Hematopoietic multipotent progenitor cell treated with erythropoietin and hydrocortisone succinate and interleukin-3 and kit ligand, for 8 days (in vitro differentiated cells): ENCODE measurements around the gene CRACR2B.

Experiments used
- DNase-seq: peaks from one replicate; pipeline ENCODE4 v3.0.0-alpha.2; 2015

The CRACR2B gene

DNA sequence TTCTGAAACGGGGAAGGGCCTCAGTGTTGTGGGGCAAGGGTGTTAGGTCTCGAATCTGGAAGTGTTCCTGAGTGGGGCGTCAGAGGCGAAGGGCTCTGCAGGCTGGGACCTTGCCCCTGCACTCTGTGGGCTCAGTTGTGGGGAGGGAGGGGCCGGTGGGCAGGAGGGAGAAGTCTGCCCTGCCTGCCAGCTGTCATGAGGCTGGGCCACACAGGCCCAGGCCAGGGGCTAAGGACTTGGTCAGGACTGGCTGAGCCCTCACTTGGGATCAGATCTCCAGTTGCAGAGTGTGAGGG lies at the start of gene CRACR2B:
Gene CRACR2B, plus strand, starts transcription at position 23 of the 296 bp plus-strand sequence. CDS start 689 bp downstream, outside the sequence.
- DNase-seq = peak; percentile 1

DNA sequence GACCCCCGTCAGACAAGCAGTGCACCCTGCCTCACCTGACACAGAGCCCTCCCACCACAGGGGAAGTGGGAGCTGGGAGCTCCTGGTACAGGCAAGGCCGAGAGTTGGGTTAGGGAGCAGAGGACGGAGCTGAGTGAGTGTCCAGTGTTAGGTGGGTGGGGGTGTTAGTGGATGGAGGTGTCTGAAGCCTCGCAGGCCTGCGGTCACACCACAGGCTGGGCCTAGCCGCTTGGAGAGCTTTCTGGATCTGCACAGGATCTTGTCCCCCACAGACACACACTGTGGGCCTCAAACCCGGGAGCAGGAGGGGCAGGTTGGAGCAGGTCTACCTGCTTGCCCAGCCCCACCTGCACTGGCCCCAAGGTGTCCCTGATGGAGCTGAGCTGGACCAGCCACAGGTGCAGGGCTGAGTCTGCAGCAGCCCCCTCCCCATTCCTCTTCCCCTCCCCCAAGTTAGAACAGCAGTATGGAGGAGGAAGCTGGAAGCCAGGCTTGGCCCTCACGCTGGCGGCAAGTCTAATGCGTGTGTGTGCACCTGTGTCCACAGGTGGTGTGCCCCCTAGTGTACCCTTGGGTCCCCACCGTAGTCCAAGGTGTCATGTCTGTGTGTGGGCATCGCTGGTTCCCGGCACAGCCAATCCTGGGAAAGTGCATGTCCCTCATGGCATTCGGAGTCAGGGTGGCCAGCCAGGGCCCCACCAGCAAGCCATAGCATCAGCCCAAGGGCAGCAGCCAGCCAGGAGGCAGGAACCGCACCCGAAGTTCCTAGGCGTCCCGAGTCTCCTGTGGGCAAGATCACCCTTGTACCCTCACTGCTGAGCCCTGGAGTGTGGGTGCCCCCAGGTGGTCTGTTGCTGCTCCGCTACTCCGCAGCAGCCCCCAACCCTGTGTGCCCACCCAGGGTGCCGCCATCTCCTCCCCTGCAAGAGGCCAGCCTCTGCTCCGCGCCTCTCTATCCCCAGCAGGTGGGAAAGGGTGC lies 48.5 kb upstream of the CRACR2B start:
- DNase-seq = no peak

DNA sequence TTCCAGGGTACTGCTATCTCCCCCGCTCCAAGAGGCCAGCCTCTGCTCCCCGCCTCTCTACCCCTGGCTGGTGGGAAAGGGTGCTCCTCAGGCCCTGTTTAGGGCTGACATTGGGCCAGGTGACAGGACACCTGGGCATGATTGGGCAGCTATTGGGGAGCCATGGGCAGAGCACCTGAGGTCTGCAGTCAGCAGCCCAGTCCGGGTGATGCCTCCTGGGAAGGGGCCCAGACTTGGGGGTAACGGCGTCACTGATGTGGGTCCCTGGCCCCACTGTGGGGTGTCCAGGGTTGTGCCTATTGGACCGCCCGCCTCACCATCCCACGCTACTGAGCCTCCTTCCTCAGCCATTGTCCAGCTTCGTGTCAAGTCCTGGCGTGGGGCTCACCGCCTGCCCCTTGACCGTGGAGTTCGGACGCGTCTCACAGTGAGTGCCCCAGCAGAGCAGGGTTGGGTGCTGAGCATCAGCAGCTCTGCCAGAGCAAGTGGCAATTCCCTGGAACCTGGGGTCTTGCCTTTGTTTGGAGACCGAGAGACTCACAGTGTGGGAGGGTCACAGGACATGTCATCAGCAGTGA lies 47.7 kb upstream of the CRACR2B start:
- DNase-seq = no peak

DNA sequence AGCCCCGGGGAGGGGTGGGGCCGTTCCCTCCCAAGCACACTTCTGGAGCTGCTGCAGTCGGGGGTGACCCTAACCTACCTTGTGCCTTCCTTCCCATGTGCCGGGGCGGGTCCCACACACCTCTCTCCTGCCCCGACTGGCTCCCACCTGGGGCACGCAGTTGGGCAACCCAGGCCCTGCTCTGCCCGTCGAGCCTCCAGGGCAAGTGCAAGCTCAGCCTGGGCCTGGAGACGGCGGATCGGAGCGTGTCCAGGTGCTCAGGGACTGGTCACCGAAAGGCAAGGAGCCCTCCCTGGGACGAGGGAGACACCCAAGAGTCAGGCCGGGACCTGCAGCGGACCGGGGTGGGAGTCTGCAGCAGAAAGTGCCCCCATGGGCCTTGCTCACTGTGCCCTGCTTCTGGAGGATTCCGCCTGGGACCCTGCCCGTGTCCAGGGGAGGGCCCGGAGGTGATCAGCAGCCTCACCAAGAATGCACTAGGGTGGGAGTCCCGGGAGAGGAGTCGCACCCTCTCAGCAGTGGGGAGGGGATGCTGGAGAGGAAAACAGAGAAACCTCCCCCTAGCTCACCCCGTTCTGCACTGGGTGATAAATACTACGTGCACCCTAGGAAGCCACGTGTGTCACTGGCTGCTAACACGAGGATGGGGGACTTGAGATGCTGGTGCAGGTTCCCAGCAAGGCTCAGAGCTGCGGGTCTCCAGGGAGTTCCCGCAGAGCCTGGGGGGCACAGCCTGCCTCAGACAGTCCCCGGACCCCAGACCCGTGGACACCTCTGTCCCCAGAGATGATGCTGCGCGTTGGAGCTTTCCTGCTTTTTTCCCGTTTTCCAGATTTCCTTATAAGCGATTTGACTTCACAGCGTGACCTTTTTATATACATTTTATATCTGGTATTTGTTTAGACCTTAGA lies 45.2 kb upstream of the CRACR2B start:
- DNase-seq = no peak

DNA sequence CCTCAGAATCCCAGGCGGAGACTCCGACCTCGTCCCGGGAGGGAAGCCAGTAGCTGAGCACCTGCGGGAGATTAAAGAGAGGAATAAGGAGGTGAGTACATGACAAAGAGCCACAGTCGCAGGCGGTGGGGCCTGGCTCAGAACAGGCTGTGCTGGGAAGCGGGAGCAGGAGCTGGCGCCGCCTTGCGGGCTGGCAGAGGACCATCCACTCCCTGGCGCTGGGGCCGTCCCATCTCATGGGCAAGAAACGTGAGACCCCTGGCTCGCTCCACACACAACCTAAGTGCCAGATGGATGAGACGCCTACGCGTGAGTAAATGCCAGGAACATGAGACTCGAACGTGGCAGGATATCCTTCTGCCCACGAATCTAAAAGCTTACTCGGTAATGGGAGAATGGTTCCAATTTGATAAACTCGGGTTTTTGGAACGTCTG lies 44.1 kb upstream of the CRACR2B start:
- DNase-seq = peak; percentile 57

DNA sequence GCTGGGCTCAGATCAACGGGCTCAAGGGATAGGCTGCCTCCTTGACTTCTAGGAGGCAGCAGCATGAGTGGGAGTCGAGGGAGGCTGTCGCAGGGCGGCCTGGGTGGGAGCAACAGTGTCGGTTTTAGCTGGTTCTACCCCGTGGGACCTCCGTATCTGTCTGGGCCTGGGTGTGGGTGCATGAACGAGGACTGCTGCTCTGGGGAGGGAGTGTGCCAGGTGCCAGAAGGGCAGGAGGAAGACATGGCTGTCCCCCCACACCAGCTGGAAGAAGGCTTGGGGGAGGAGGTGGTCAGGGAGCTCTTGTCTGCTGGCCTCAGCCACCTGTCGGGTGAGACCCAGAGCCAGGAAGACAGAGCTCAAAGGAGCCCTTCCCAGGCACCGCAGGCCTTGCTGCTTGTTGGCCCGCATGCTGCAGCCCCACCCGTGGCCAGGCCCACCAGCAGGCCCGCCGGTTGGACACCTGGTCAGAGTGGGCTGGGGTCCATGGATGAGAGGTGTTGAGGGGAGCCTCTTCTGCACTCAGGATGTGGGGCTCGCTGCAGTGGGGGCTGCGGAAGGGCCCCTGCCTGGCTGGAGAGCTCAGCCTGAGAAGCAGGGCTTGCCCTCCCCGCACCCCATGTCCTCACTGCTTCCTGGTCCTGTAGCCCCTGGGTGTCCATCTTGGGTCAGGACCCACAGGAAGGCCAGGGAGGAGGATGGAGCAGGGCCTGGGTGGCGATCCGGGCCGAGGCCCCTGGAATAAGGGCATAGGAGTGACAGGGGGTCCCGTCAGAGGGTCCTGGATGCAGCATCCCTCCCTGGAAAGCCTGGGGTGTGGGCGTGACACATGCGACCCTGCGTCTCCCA lies 41.3 kb upstream of the CRACR2B start:
- no peak for DNase-seq

DNA sequence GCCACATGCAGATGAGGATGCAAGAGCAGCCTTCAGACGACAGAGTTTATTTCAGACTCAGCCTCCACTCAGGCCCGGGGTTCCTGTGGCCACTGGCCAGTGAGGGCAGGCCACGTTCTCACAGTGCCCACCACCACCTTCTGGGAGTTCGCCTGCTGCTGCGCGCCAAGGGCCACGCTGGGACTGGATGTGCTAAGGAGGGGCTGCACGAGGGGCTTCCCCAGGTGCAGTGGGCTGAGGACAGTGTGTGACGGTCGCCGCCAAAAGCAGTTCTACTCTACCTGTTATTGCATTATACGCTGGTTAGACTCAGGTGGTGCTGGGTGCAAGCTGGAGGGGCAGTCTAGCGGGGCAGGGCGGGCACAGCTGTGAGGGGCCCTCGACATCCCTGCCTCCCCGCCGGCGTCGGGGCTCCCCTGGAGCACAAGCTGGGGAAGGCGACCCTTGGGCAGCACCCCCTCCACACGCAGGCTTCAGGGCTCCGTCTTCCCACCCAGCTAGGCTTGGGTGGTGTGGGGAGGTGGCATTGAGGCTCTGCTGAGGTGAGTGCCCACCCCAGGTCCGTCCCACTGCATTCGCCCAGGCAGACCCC lies 40.5 kb upstream of the CRACR2B start:
- DNase-seq = no peak

DNA sequence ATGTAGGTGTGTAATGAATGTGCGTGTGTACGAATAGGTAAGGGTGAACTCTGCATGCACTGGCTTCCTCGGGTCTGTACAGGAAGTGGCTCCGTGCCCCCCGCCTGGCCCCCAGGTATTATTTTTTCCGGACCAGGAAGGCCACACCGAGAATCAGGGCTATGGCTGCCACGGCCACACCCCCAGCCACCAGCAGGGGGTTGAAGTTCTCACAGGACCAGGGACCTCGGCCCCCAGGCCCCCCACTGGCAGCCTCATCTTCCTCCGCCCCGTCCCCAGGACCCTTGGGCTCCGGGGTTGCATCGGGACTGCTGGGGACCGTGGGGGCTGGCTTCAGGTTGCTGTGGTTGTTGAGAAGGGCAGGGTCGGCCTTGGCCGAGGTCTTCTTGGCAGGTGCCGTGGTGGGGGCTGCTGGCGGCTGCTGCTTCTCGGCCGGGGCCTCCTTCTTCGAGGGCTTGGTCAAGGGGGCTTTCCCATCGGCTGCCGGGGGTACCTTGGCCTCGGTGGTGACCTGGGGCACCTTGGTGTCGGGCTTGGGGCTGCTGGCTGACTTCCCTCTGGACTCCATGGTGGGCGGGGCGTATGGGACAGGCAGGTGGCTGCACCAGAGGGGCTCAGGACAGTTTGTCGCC lies 39.6 kb upstream of the CRACR2B start:
- no peak for DNase-seq

DNA sequence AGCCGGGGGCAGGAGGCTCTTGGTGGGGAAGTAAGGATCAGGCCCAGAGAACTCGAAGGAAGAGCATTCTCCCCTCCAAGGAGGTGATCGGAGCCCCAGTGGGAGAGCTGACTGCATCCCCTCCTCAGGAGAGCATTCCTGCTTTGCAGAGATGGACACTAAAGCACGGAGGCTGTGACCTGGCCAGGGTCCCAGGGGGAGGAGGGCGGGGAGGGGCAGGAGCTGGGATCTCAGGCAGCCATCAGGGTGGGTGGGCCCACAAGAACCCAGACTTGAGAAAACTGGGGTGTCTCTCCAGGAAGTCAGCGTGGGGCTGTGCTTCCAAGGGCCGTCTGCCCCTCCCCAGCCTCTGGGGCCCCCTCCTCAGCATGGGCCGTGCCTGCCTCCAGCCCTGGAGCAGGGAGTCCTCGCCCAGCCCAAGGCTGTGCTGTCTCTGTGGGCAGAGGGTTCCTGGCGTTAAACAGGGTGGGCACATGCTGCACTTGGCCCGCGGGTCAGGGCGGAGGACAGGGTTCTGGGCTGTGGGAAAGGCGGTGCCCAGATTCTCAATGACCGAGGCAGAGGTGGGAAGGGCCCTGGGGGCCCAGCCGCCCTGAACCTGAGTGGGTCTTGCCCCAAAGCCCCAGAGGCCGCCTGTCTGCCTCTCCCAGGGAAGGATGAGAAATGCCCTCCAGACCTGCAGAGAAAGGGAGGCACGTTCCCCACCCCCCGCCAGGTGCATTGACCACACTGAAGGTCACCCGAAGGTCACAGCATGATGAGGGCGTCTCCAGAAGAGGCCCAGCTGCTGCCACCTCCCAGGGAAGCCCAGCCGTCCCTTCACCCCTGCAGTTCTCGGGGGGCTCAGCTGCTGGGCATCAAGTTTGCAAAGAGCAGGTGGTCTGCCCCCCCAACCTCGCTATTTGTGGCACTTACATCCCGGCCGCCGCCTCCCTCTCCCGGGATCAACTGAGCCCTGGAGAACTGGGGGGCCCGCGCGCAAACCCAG lies 38.5 kb upstream of the CRACR2B start:
- no peak for DNase-seq

DNA sequence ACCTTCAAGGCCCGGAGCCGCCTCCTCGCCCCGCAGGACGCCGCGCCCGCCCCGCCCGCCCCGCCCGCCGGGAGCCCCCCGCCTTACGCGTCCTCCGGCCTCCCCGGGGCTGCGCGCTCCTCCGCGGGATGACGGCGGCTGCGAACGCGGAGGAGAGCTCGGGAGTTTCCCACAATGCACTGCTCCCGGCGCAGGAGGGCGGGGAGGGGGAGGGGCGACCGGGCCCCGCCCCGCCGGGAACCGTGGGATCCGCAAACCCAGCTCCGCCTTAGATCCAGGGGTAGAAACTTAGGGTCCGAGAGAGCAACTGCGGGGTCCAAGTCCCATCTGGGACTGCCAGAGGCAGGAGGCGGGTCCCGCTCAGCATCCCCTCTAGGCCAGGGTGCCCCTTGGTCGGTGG lies 37.8 kb upstream of the CRACR2B start, which contains the start of gene CEND1:
Gene CEND1, minus strand, starts transcription at position 148 of the 400 bp plus-strand sequence. CDS start 1,514 bp downstream, outside the sequence.
- DNase-seq = no peak

DNA sequence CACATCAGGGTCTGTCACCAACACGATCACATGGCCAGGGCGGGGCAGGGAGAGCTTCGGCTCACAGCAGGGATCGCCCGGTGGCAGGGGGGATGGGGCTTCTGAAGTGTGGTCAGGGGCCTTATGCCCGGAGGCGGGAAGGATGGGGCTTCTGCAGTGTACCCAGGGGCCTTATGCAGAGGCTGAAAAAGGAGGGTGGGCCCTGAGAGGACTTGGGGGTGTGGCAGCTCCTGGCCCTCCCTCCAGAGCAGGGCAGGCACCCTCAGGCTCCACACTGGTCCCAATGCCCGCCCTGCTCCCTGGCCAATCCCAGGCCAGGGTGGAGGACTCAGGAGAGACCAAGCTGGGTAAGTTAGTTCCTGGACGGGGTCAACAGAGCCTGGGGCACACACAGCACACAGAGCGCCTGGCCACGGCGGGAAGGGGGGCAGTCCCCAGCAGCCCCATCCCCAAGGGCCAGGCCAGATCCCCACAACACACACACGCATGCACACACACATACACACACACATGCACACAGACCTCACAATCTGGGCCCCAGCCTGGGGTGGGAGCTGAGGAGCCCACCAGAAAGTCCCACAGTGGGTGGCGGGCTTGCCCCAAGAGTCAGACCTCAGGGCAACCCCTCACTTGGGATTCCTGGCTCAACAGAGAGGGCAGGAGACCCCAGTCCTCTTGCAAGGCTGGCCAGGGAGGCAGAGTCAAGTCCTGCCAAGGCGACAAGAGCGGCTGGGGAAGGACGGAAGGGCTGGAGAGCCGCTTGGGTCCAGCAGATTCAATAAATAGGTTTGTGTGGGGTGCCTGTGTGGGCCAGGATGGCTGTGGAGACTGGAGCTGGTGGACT lies 36.8 kb upstream of the CRACR2B start:
- DNase-seq = no peak

DNA sequence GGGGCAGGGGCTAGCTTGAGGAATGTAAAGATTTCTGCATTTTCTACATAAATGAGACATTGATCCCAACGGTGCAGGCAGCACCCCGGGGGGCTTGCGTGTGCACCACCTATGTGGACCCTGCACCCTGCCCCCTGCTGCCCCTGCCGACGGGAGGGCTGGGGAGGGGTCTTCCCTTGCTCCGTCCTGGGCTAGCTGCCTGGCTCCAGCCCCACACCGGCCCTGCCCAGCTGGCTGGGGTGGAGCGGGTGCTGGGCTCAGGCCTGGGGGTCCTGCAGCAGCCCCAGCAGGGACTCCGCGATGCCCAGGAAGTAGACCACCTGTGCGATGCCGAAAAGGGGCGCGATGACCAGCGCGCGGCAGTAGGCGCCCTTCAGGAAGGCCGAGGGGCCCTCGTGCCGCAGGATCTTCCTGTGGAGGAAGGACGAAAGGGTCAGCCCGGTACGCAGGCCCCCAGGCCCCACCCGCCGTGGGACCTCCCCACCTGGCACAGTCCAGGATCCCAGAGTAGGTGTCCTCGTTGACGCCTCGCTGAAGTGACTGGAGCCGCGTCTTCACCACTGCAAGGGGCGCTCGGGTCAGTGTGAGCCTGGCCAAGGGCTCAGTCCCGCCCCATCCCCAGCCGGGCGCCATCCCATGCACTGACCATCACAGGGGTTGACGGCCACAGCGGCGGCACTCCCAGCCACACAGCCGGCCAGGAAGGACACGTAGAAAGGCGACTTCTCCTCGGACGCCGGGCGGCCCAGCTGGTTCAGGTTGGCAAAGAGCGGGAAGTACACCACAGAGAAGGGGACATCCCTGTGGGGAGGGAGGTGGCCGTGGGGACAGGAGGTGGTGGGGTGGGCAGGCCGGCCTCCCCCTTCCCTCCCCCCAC lies 35.8 kb upstream of the CRACR2B start:
- DNase-seq = no peak

DNA sequence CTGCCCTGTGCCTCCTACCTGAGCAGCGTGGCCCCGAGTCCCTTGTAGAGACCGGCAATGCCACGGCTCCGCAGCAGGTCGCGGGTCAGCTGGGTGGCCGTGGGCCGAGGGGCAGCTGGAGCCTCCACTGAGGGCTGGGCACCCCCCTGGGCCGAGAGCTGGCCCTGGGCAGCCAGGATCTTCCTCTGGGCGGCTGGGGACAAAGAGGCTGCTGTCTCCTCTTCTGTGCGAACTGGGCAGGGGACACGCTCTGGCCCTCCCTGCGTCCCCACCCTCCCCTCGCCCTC lies 35.2 kb upstream of the CRACR2B start:
- DNase-seq = no peak

DNA sequence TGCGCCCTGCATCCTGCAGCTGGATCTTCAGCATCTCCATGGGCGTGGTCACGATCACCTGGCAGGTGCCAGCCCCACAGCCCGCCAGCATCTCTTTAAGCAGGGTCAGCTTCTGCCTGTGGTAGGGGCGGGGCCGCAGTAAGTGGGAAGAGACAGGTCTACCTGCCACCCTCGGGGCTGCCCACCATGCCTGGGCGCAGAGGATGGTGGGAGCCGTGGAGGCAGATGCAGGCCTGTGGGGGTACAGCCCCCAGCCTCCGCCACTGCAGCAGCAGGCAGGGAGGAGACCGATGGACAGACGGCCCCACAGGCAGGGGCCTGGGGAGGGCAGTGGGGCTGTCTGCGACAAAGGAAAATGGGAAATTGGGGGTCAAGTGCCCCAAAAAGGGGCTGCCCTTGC lies 34.8 kb upstream of the CRACR2B start:
- no peak for DNase-seq

DNA sequence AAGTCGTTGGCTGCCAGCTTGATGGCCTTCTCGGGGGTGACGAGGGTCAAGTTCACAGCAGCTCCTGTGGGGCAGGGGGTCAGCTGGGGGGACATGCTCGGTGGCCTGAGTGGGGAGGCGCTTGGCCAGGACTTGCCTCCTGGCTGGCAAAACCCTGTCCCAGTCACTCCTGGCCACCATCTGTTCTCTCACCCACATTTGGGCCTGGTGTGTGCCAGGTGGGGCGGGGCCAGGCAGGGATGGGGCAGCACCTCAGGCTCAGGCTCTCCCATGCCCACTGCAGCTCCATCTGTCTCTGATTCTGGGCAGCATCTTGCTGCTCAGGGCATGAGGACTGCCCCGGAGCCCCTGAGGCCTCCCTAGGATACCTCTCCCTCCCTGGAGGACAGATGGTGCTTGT lies 34.2 kb upstream of the CRACR2B start:
- DNase-seq = no peak

DNA sequence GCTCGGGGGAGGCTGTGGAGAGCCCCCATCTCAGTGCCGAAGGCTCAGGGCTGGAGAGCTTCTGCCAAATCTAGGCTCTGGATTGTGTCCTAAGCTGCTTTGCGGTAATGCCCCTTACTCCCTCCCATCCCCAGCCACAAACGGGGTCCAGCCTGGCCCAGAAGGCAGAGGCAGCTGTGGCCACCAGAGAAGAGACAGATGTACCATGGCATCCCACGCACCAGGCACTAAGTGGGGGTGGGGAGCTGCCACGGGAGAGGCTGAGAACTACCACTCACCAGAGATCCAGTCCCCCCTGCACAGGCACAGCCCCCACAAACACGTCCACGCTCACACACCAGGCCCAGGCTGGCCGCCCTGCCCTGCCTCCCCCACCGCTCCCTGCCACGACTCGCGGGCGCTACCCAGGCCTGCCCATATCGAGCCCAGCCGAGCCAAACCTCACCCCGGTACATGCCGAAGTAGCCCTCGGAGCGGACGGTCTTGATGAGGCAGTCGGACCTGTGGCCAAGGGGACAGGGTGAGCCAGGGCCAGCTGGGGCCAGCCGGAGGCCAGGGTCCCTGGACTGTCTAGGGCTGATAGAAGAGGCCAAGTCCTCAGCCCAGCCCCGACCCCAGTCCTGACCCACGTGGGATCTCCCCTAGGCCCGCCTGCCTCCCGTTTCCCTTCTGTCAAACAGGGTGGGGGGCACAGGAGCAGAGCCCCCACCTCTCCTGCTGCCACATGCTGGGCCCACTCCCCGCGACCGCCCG lies 33.5 kb upstream of the CRACR2B start:
- no peak for DNase-seq
